CD14-positive monocyte (primary cell): ENCODE measurements around the gene CLCN2. TPM values are rescaled to one million over a fixed set of nuclear protein-coding genes. Genes with fewer than 3 reads are reported as not detected.
A peak's percentile ranks its signal among the peaks of the same experiment; 100 is the strongest.

Experiments used
- DNase-seq, 3 donors: peaks; one replicate each; pipeline ENCODE4 v3.0.0-alpha.2; 2011 to 2022
- H2AFZ ChIP-seq: 2 replicates; pipeline ENCODE4 v1.6.0; 2012; ENCODE audit warnings: mild to moderate bottlenecking, low read depth, low read length, inconsistent platforms; ENCODE audit not compliant: insufficient read depth, poor library complexity, severe bottlenecking
- H3K27ac ChIP-seq, 2 donors: 1 replicate in 1 of 2; 2 replicates in 1 of 2; pipeline ENCODE4 v1.5.1; 2012 to 2013; ENCODE audit warnings: low read length in 2 of 2, control low read depth in 1 of 2, inconsistent platforms in 1 of 2, low read depth in 1 of 2, mild to moderate bottlenecking in 1 of 2
- H3K27me3 ChIP-seq, 2 donors: one replicate each; pipeline versions ENCODE4 v1.6.0 to v1.6.1; 2011 to 2013; ENCODE audit warnings: low read length in 2 of 2; ENCODE audit not compliant: control insufficient read depth in 2 of 2, insufficient read depth in 2 of 2
- H3K36me3 ChIP-seq, 2 donors: replicated peaks in 1 of 2; 1 replicate in 1 of 2; 2 replicates in 1 of 2; pipeline versions ENCODE4 v1.5.1 to v1.6.1; 2012 to 2013; ENCODE audit warnings: low read length in 2 of 2, control low read depth in 1 of 2, inconsistent platforms in 1 of 2, mild to moderate bottlenecking in 1 of 2; ENCODE audit not compliant: insufficient read depth in 2 of 2, control insufficient read depth in 1 of 2
- H3K4me1 ChIP-seq, 2 donors: 1 replicate in 1 of 2; 2 replicates in 1 of 2; pipeline versions ENCODE4 v1.5.1 to v1.6.1; 2012 to 2013; ENCODE audit warnings: low read length in 2 of 2, control low read depth in 1 of 2, inconsistent platforms in 1 of 2, mild to moderate bottlenecking in 1 of 2, moderate library complexity in 1 of 2; ENCODE audit not compliant: insufficient read depth in 2 of 2, control insufficient read depth in 1 of 2
- H3K4me2 ChIP-seq: replicated peaks from 2 replicates; pipeline ENCODE3; 2012; ENCODE audit warnings: low read length, moderate library complexity, mild to moderate bottlenecking; ENCODE audit not compliant: poor library complexity, severe bottlenecking; ENCODE audit errors: extremely low read depth
- H3K4me3 ChIP-seq, 3 experiments: fragments of 200-600 bp in 1 of 3; sonication (generic) in 1 of 3; replicated peaks in 1 of 3; 1 replicate in 2 of 3; 2 replicates in 1 of 3; pipeline ENCODE4 v1.5.1; 2011 to 2013; ENCODE audit warnings: low read length in 3 of 3, mild to moderate bottlenecking in 3 of 3, control low read depth in 2 of 3, low read depth in 2 of 3, inconsistent platforms in 1 of 3, moderate library complexity in 1 of 3
- H3K79me2 ChIP-seq: 2 replicates; pipeline ENCODE4 v1.6.0; 2012; ENCODE audit warnings: mild to moderate bottlenecking, control low read depth, inconsistent platforms, low read length, moderate library complexity; ENCODE audit not compliant: insufficient read depth
- H3K9ac ChIP-seq: 2 replicates; pipeline ENCODE4 v1.6.0; 2017; ENCODE audit warnings: low read length, mild to moderate bottlenecking; ENCODE audit not compliant: insufficient read depth, poor library complexity, severe bottlenecking
- H3K9me3 ChIP-seq, 2 donors: replicated peaks in 1 of 2; 1 replicate in 1 of 2; 2 replicates in 1 of 2; pipeline versions ENCODE4 v1.5.1 to v1.6.1; 2012 to 2013; ENCODE audit warnings: low read length in 2 of 2, control low read depth in 1 of 2; ENCODE audit not compliant: control insufficient read depth in 1 of 2, insufficient read depth in 1 of 2
- H4K20me1 ChIP-seq: 2 replicates; pipeline ENCODE4 v1.6.0; 2012; ENCODE audit warnings: mild to moderate bottlenecking, low read length, control low read depth, moderate library complexity; ENCODE audit not compliant: insufficient read depth
- H3K27ac Mint-ChIP-seq, 7 donors: one replicate each; pipeline ENCODE4 v1.8.0; 2020; ENCODE audit warnings: mild to moderate bottlenecking in 7 of 7, mixed read lengths in 7 of 7, moderate library complexity in 6 of 7, inconsistent platforms in 2 of 7
- H3K27me3 Mint-ChIP-seq, 3 donors: one replicate each; pipeline ENCODE4 v1.8.0; 2021 to 2022; ENCODE audit warnings: low read depth in 3 of 3, mild to moderate bottlenecking in 3 of 3, mixed read lengths in 3 of 3, moderate library complexity in 3 of 3, inconsistent platforms in 1 of 3
- H3K36me3 Mint-ChIP-seq, 2 donors: one replicate each; pipeline ENCODE4 v1.8.0; 2020; ENCODE audit warnings: mixed read lengths in 2 of 2, inconsistent platforms in 1 of 2, mild to moderate bottlenecking in 1 of 2
- H3K4me1 Mint-ChIP-seq: one replicate; pipeline ENCODE4 v1.8.0; 2020; ENCODE audit warnings: mild to moderate bottlenecking, mixed read lengths
- H3K4me3 Mint-ChIP-seq, 2 donors: one replicate each; pipeline ENCODE4 v1.8.0; 2020; ENCODE audit warnings: mild to moderate bottlenecking in 2 of 2, mixed read lengths in 2 of 2, moderate library complexity in 1 of 2
- H3K9me3 Mint-ChIP-seq, 7 donors: one replicate each; pipeline ENCODE4 v1.8.0; 2020 to 2022; ENCODE audit warnings: mixed read lengths in 7 of 7, mild to moderate bottlenecking in 6 of 7, moderate library complexity in 6 of 7, inconsistent platforms in 2 of 7
- WGBS: methylation state at CpG from one replicate; pipeline ENCODE4 v1.1.5; 2013; ENCODE audit warnings: missing lambda C conversion rate; ENCODE audit not compliant: insufficient coverage; 5-methylcytosine and 5-hydroxymethylcytosine counted together
- intact Hi-C, 2 donors: fragments of 100-400 bp; cut with micrococcal nuclease; formaldehyde crosslinking; loops; one replicate each; pipeline versions ENCODE4 v1.15.0 to v1.15.1; 2023
- polyA plus RNA-seq, 3 donors: library from polyadenylated mRNA; depleted of rRNA in 1 of 3; unstranded in 2 of 3; stranded (reverse) in 1 of 3; fragments of 300-500 nt in 2 of 3; fragments of >200 nt in 1 of 3; fragmentation: Illumina TruSeq in 2 of 3; gene quantifications; 1 replicate in 2 of 3; 2 replicates in 1 of 3; pipeline ENCODE4 v1.2.3, GENCODE V29; 2012 to 2021
- TF ChIP-seq, protein P1 (sequence below): fragments of 200-600 bp; IDR thresholded peaks from one replicate; pipeline ENCODE4 v1.8.0; 2022; ENCODE audit warnings: antibody characterized with exemption, mild to moderate bottlenecking

CLCN2 gene
- polyA plus RNA-seq, 3 donors = 0.16 to 2.7 TPM; not detected in 1

DNA sequence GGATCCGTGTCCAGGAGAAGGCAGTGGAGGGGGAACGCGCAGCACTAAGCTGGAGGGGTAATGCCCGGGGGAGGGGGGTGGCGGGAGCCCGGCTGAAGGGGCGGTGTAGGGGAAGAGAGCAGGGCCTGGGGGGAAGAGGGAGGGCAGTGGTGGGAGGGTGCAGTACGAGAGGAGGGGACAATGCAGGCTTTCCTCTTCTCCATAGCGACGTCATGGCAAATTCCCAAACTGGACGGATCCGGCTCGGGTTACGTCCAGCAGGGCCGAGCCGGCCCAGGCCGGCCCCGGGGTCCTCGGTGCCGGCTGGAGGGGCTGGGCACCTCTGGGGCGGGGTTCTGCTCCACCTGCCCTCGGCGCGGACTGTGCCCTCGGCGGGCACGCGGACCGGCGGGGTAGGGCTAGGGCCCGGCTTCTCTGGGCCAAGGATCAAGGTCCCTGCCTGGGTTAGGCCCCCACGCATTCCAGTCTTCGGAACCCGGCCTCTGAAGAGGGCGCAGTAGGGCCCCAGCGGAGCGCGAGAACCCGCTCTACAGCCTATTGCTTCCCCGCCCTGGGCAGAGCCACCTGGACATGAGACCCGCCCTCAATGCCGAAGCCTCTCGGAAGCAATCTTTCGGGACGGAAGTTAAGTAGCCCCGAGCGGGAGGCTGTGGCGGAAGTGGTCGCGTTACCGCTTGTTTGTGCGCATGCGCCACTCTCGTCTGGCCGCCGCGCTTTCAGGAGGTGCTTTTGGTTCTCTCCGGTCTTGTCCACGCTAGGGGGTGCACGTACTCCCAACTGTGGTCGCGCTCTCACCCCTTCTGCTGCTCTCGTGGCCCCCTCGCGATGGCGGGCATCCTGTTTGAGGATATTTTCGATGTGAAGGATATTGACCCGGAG is 1.5 kb upstream of the CLCN2 start:
- TF ChIP-seq, protein P1, sequence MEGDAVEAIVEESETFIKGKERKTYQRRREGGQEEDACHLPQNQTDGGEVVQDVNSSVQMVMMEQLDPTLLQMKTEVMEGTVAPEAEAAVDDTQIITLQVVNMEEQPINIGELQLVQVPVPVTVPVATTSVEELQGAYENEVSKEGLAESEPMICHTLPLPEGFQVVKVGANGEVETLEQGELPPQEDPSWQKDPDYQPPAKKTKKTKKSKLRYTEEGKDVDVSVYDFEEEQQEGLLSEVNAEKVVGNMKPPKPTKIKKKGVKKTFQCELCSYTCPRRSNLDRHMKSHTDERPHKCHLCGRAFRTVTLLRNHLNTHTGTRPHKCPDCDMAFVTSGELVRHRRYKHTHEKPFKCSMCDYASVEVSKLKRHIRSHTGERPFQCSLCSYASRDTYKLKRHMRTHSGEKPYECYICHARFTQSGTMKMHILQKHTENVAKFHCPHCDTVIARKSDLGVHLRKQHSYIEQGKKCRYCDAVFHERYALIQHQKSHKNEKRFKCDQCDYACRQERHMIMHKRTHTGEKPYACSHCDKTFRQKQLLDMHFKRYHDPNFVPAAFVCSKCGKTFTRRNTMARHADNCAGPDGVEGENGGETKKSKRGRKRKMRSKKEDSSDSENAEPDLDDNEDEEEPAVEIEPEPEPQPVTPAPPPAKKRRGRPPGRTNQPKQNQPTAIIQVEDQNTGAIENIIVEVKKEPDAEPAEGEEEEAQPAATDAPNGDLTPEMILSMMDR = peak; percentile 63
- Mint-ChIP-seq H3K36me3 (peaks cover 23 to 30% of the 10 kb centered on the region in 2 donors), H3K9me3 (peaks cover 0 to 2% (median 0%) of the 10 kb centered on the region in 7 donors), H3K27me3 (peaks cover 12 to 17% (median 15%) of the 10 kb centered on the region in 3 donors), H3K4me1 (peaks cover 30% of the 10 kb centered on the region), H3K4me3 (peak overlapping the region; percentile 94 to 99), H3K27ac (peak overlapping the region; percentile 87 to 95 (median 93))
- no peaks in the 10 kb centered on the region for H4K20me1 ChIP-seq
- intact Hi-C loops = no loop called here
- under 1% methylated on average over 59 of the region's 68 CpGs for WGBS
- H3K79me2 ChIP-seq = peaks cover 18% of the 10 kb centered on the region
- peak overlapping the region; percentile 83 to 87 for H3K27ac ChIP-seq
- H3K4me3 ChIP-seq = peak overlapping the region; percentile 51 to 91 (median 71)
- DNase-seq = peak; percentile 91 to 95 (median 93)
- peak overlapping the region; percentile 96 for H3K4me2 ChIP-seq
- peaks cover 8 to 29% of the 10 kb centered on the region in 2 donors for H3K36me3 ChIP-seq
- no peaks in the 10 kb centered on the region for H3K9me3 ChIP-seq
- H2AFZ ChIP-seq = peak overlapping the region; percentile 93
- peak overlapping the region; percentile 77 for H3K9ac ChIP-seq
- peaks cover 21 to 37% of the 10 kb centered on the region in 2 donors for H3K4me1 ChIP-seq
- H3K27me3 ChIP-seq = peaks cover 0 to 12% of the 10 kb centered on the region in 2 donors

DNA sequence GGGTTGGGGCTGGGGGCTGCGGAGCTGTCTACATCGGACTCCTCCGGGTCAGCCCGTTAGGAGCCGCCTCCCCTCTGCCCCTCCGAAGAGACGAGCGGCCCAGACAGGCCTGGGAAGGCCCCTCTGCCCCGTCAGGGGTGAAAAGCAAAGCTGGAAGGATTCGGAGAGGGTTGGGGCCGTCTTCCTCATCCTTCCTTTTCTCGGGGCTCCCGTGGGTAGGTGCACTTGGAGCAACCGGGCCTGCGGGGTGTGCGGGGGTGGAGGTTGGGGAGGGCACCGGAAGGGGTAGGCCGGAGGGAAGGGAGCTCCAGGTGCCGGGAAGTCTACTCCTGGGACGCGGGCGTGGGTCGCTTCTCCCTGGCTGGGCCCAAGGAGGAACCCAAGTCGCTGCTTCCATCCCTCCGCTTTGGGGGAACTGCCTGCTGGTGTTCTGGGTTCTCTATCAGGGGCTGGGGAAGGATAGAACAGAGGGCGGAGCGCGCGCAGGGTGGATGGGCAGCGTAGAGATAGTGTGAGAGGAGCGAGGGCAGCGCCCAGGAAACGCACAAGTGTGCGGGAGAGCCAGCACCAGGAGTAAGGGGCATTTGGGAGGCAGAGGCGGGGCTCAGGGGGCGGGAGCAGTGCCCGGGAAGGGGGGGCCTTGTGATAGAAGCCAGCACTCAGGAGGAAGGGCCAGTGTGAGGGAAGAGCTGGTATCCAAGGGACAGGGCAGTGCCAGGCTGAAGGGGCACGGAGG is 695 bp upstream of the CLCN2 start:
- H3K27me3 Mint-ChIP-seq = peaks cover 12 to 15% (median 13%) of the 10 kb centered on the region in 3 donors
- H3K9ac ChIP-seq = peak overlapping the region; percentile 77
- H3K36me3 Mint-ChIP-seq = peaks cover 16 to 22% of the 10 kb centered on the region in 2 donors
- peak overlapping the region; percentile 59 to 91 (median 85) for H3K27ac Mint-ChIP-seq
- DNase-seq = peak; percentile 19 to 39 (median 31)
- peaks cover 30% of the 10 kb centered on the region for H3K4me1 Mint-ChIP-seq
- H3K9me3 ChIP-seq = no peaks in the 10 kb centered on the region
- H3K4me2 ChIP-seq = peak overlapping the region; percentile 96
- H3K4me3 ChIP-seq = peak overlapping the region; percentile 51 to 91 (median 71)
- H3K79me2 ChIP-seq = peaks cover 18% of the 10 kb centered on the region
- TF ChIP-seq, protein P1 = no peak
- peak overlapping the region; percentile 92 to 97 for H3K4me3 Mint-ChIP-seq
- no peaks in the 10 kb centered on the region for H4K20me1 ChIP-seq
- H3K36me3 ChIP-seq = peaks cover 6 to 21% of the 10 kb centered on the region in 2 donors
- intact Hi-C loops = no loop called here
- H3K27me3 ChIP-seq = peaks cover 0 to 12% of the 10 kb centered on the region in 2 donors
- H2AFZ ChIP-seq = peak overlapping the region; percentile 93
- peaks cover 21 to 37% of the 10 kb centered on the region in 2 donors for H3K4me1 ChIP-seq
- 0% methylated on average over 29 of the region's 38 CpGs for WGBS
- peaks cover 0 to 2% (median 0%) of the 10 kb centered on the region in 7 donors for H3K9me3 Mint-ChIP-seq
- peak overlapping the region; percentile 83 to 87 for H3K27ac ChIP-seq
